ENCODE results near the gene DLGAP1. TPM values are rescaled to one million over a fixed set of nuclear protein-coding genes. Genes with fewer than 3 reads are reported as not detected.

Gene DLGAP1
- total RNA-seq, 1 donor from 2014 or later: 18.5 TPM

- no peaks in the 10 kb centered on the region for H3K9me3 Mint-ChIP-seq
- H3K4me3 Mint-ChIP-seq: no peak overlapping the region
- no peaks in the 10 kb centered on the region for H3K36me3 Mint-ChIP-seq
- Histone ChIP-seq H3F3A (ENCODE audit: low read depth) (peaks cover 16% of the 10 kb centered on the region), H3K79me2 (ENCODE audit: low read depth) (peaks cover 79% of the 10 kb centered on the region), H3K4me3 (no peak overlapping the region), H2AFZ (replicated peaks) (no peak overlapping the region), H3K4me1 (peaks cover 33% of the 10 kb centered on the region), H3K9me3 (ENCODE audit: low read depth) (no peaks in the 10 kb centered on the region), H3K27me3 (no peaks in the 10 kb centered on the region), H3K27ac (no peak overlapping the region), H4K20me1 (ENCODE audit: low read depth) (no peaks in the 10 kb centered on the region), H3K36me3 (no peaks in the 10 kb centered on the region), H3K4me2 (no peak overlapping the region), H3K9ac (no peak overlapping the region)
- TF ChIP-seq EZH2 (IDR thresholded peaks at IDR 0.05) (no peak), EZH2phosphoT487 (IDR thresholded peaks at IDR 0.05) (no peak), CTCF (IDR thresholded peaks at IDR 0.05) (no peak)
- no peaks in the 10 kb centered on the region for H3K4me1 Mint-ChIP-seq
- no peak overlapping the region for H3K27ac Mint-ChIP-seq
- no peak for DNase-seq (ENCODE audit: low spot score)
- no peaks in the 10 kb centered on the region for H3K27me3 Mint-ChIP-seq (ENCODE audit: insufficient read depth, low read depth)
Observed at GRCh38 chr18:4403836-4404235, 51.3 kb downstream of the DLGAP1 start.

- no peak for DNase-seq (ENCODE audit: low spot score)
- Histone ChIP-seq H3K4me2 (no peak overlapping the region), H3K79me2 (ENCODE audit: low read depth) (peaks cover 79% of the 10 kb centered on the region), H3K36me3 (no peaks in the 10 kb centered on the region), H3K9me3 (ENCODE audit: low read depth) (no peaks in the 10 kb centered on the region), H3K9ac (no peak overlapping the region), H3F3A (ENCODE audit: low read depth) (peaks cover 7% of the 10 kb centered on the region), H3K27me3 (no peaks in the 10 kb centered on the region), H3K27ac (no peak overlapping the region), H3K4me3 (no peak overlapping the region), H3K4me1 (peaks cover 23% of the 10 kb centered on the region), H4K20me1 (ENCODE audit: low read depth) (no peaks in the 10 kb centered on the region), H2AFZ (replicated peaks) (no peak overlapping the region)
- H3K27me3 Mint-ChIP-seq (ENCODE audit: insufficient read depth, low read depth): peaks cover 3% of the 10 kb centered on the region
- H3K4me3 Mint-ChIP-seq: no peak overlapping the region
- TF ChIP-seq CTCF (IDR thresholded peaks at IDR 0.05): no peak
- TF ChIP-seq EZH2 (IDR thresholded peaks at IDR 0.05): no peak
- TF ChIP-seq EZH2phosphoT487 (IDR thresholded peaks at IDR 0.05): no peak
- H3K4me1 Mint-ChIP-seq: no peaks in the 10 kb centered on the region
- no peaks in the 10 kb centered on the region for H3K36me3 Mint-ChIP-seq
- no peaks in the 10 kb centered on the region for H3K9me3 Mint-ChIP-seq
- H3K27ac Mint-ChIP-seq: no peak overlapping the region
Observed at GRCh38 chr18:4400911-4401310, 54.2 kb downstream of the DLGAP1 start.

GRCh38 chr18:4399929-4400328 is 55.2 kb downstream of the DLGAP1 start:
- peaks cover 3% of the 10 kb centered on the region for H3K27me3 Mint-ChIP-seq (ENCODE audit: insufficient read depth, low read depth)
- DNase-seq (ENCODE audit: low spot score): no peak
- no peak overlapping the region for H3K27ac ChIP-seq
- H3K9me3 Mint-ChIP-seq: no peaks in the 10 kb centered on the region
- no peak overlapping the region for H2AFZ ChIP-seq (replicated peaks)
- no peak overlapping the region for H3K4me2 ChIP-seq
- H3K4me1 Mint-ChIP-seq: no peaks in the 10 kb centered on the region
- H3K36me3 ChIP-seq: no peaks in the 10 kb centered on the region
- no peaks in the 10 kb centered on the region for H3F3A ChIP-seq (ENCODE audit: low read depth)
- no peak overlapping the region for H3K27ac Mint-ChIP-seq
- TF ChIP-seq EZH2phosphoT487 (IDR thresholded peaks at IDR 0.05): no peak
- TF ChIP-seq CTCF (IDR thresholded peaks at IDR 0.05): no peak
- TF ChIP-seq EZH2 (IDR thresholded peaks at IDR 0.05): no peak
- H3K4me1 ChIP-seq: peaks cover 23% of the 10 kb centered on the region
- H4K20me1 ChIP-seq (ENCODE audit: low read depth): no peaks in the 10 kb centered on the region
- H3K4me3 ChIP-seq: no peak overlapping the region
- no peaks in the 10 kb centered on the region for H3K27me3 ChIP-seq
- no peaks in the 10 kb centered on the region for H3K9me3 ChIP-seq (ENCODE audit: low read depth)
- no peak overlapping the region for H3K9ac ChIP-seq
- H3K4me3 Mint-ChIP-seq: no peak overlapping the region
- peaks cover 85% of the 10 kb centered on the region for H3K79me2 ChIP-seq (ENCODE audit: low read depth)
- no peaks in the 10 kb centered on the region for H3K36me3 Mint-ChIP-seq
